Mammary epithelial cell (primary cell): ENCODE results near the gene FKBP5.

ENCODE experiments used
- EZH2 ChIP-seq: IDR thresholded peaks from 2 replicates; pipeline ENCODE4 v1.6.1; 2012; ENCODE audit warnings: low read length, inconsistent platforms, borderline replicate concordance
- TF ChIP-seq, protein P1 (sequence below), 2 donors: IDR thresholded peaks in 1 of 2; conservative IDR thresholded peaks in 1 of 2; 2 replicates each; pipeline ENCODE4 v1.5.1; 2011 to 2012; ENCODE audit warnings: inconsistent platforms in 2 of 2, low read length in 2 of 2, mild to moderate bottlenecking in 2 of 2, control low read depth in 1 of 2, low read depth in 1 of 2; ENCODE audit not compliant: insufficient read depth in 1 of 2; ENCODE audit errors: extremely low read depth in 1 of 2

DNA sequence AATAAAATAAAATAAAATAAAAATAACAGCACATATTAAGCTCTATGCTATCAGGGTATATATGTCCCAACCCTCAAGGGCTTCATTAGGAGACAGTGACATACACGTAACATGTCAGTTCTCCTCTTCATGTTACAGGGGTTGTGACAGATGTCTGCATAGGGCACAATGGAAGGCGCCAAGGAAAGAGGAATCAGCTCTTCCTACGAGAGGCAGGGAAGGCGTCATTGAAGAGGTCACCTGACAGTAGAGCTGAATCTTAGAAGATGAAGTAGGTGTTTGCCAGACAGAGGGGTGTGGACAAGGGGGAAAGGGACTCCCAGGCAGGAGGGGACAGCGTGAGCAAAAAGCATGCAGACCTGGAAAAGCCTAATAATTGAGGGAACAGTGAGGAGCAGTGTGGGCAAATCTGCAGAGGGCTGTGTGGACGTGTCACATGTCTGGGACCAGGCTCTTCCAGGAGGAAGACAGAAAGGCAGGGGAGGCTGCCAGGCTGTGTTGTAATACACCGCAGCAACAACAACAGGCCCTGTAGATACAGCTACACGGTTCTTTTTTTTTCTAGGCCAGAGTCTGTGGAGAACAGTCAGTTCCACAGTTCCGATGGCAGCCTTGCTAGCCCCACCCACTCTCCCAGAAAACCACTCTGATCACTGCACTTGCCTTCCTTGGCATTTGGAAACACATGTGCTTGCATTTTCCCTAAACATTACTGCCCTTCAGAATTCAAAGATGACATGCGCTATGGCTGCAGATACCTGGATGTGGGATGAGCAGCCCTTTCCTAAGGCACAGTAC lies 2.5 kb upstream of the FKBP5 start:
- TF ChIP-seq, protein P1, sequence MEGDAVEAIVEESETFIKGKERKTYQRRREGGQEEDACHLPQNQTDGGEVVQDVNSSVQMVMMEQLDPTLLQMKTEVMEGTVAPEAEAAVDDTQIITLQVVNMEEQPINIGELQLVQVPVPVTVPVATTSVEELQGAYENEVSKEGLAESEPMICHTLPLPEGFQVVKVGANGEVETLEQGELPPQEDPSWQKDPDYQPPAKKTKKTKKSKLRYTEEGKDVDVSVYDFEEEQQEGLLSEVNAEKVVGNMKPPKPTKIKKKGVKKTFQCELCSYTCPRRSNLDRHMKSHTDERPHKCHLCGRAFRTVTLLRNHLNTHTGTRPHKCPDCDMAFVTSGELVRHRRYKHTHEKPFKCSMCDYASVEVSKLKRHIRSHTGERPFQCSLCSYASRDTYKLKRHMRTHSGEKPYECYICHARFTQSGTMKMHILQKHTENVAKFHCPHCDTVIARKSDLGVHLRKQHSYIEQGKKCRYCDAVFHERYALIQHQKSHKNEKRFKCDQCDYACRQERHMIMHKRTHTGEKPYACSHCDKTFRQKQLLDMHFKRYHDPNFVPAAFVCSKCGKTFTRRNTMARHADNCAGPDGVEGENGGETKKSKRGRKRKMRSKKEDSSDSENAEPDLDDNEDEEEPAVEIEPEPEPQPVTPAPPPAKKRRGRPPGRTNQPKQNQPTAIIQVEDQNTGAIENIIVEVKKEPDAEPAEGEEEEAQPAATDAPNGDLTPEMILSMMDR (conservative IDR thresholded peaks at IDR 0.05 in 1 of 2, IDR thresholded peaks at IDR 0.05 in 1 of 2; ENCODE audit: extremely low read depth in 1 of 2, insufficient read depth in 1 of 2, low read depth in 1 of 2, low read length in 2 of 2), result no peak
- no peak for TF ChIP-seq EZH2
